Spleen (tissue), 11 donors: ENCODE data around the gene STAMBP. TPM values are rescaled to one million over a fixed set of nuclear protein-coding genes. Genes with fewer than 3 reads are reported as not detected.

ENCODE experiments used
- DNase-seq: peaks from one replicate; pipeline ENCODE4 v3.0.0-alpha.2; 2020
- H3K27ac ChIP-seq, 8 donors: fragments of 200-600 bp; sonication (generic) in 7 of 8; 1 replicate in 4 of 8; 2 replicates in 4 of 8; pipeline versions ENCODE4 v1.5.0 to v1.8.0; 2016 to 2021; ENCODE audit warnings: inconsistent platforms in 4 of 8, mild to moderate bottlenecking in 4 of 8, moderate library complexity in 1 of 8
- H3K27me3 ChIP-seq, 7 donors: fragments of 200-600 bp; sonication (generic) in 6 of 7; replicated peaks in 1 of 7; 1 replicate in 4 of 7; 2 replicates in 3 of 7; pipeline versions ENCODE4 v1.5.0 to v1.8.0; 2016 to 2021; ENCODE audit warnings: inconsistent platforms in 3 of 7, mild to moderate bottlenecking in 1 of 7
- H3K36me3 ChIP-seq, 6 donors: fragments of 200-600 bp; sonication (generic) in 5 of 6; 1 replicate in 4 of 6; 2 replicates in 2 of 6; pipeline versions ENCODE4 v1.5.0 to v1.8.0; 2016 to 2021; ENCODE audit warnings: inconsistent platforms in 2 of 6
- H3K4me1 ChIP-seq, 6 donors: fragments of 200-600 bp; sonication (generic) in 5 of 6; 1 replicate in 3 of 6; 2 replicates in 3 of 6; pipeline versions ENCODE4 v1.5.0 to v1.8.0; 2016 to 2021; ENCODE audit warnings: inconsistent platforms in 3 of 6
- H3K4me3 ChIP-seq, 8 donors: fragments of 200-600 bp; sonication (generic) in 7 of 8; 1 replicate in 4 of 8; 2 replicates in 4 of 8; pipeline versions ENCODE4 v1.5.0 to v1.8.0; 2016 to 2021; ENCODE audit warnings: inconsistent platforms in 4 of 8, mild to moderate bottlenecking in 4 of 8, moderate library complexity in 2 of 8
- H3K9me3 ChIP-seq, 8 donors: fragments of 200-600 bp; sonication (generic) in 7 of 8; 1 replicate in 4 of 8; 2 replicates in 4 of 8; pipeline versions ENCODE4 v1.5.0 to v1.8.0; 2016 to 2021; ENCODE audit warnings: inconsistent platforms in 4 of 8
- CTCF ChIP-seq, 11 experiments: fragments of 200-600 bp in 7 of 11; fragments of 450-650 bp in 4 of 11; sonication (generic) in 4 of 11; IDR thresholded peaks in 8 of 11; conservative IDR thresholded peaks in 3 of 11; 1 replicate in 7 of 11; 2 replicates in 4 of 11; pipeline versions ENCODE4 v1.4.0 to v1.8.0; 2016 to 2021; ENCODE audit warnings: antibody characterized with exemption in 11 of 11, inconsistent platforms in 4 of 11, mild to moderate bottlenecking in 1 of 11
- POLR2A ChIP-seq, 3 donors: fragments of 450-650 bp; IDR thresholded peaks; one replicate each; pipeline ENCODE4 v1.5.1; 2017; ENCODE audit warnings: antibody characterized with exemption in 3 of 3, mild to moderate bottlenecking in 1 of 3
- POLR2AphosphoS5 ChIP-seq, 3 donors: sonication (generic); formaldehyde crosslinking; IDR thresholded peaks; one replicate each; pipeline ENCODE4 v1.5.1; 2017; ENCODE audit warnings: antibody characterized with exemption in 3 of 3
- WGBS, 5 donors: extraction: QIAGEN DNeasy Blood & Tissue Kit in 3 of 5; methylation state at CpG; one replicate each; pipeline versions ENCODE4 v1.1.5 to v1.1.7; 2013 to 2018; 5-methylcytosine and 5-hydroxymethylcytosine counted together
- intact Hi-C: fragments of 100-400 bp; cut with DNase I; formaldehyde crosslinking; loops from one replicate; pipeline ENCODE4 v1.15.0; 2023; ENCODE audit warnings: low total_unique reads
- polyA plus RNA-seq, 3 donors: library from polyadenylated mRNA; stranded (reverse); fragments of 200-250 nt; gene quantifications; one replicate each; pipeline ENCODE4 v1.2.1, GENCODE V29; 2013
- total RNA-seq, 7 donors: library from RNA; depleted of rRNA in 3 of 7; stranded (reverse); fragments of >200 nt in 3 of 7; fragmentation: NEBNext Ultra II Directional in 4 of 7; extraction: Animal tissue kit (Norgen Biotek cat#: 25700) in 4 of 7; gene quantifications; one replicate each; pipeline versions ENCODE4 v1.1.0 to v1.2.1, GENCODE V29; 2016 to 2021
- donor health status: healthy with polysubstance abuse.
- donor health status: DM: no; HTN: no; CAD: no; lungs with moderate emphysema.
- donor health status: DM: no; HTN: no; CAD: no.
- donor health status: Bipolar disorder and iron deficiency.
- donor health status: healthy.
- donor health status: DM: no; HTN: no; CAD: no.
- donor health status: DM: yes; HTN: yes; CAD: no.

The STAMBP gene
- total and polyA plus RNA-seq, 10 donors = 19.5 to 35.1 (median 28.1) TPM

GRCh38 chr2:73851274-73851673 is 22.5 kb downstream of the STAMBP start:
- TF ChIP-seq POLR2AphosphoS5 (IDR thresholded peaks at IDR 0.05) (no peak), POLR2A (IDR thresholded peaks at IDR 0.05) (no peak), CTCF (IDR thresholded peaks at IDR 0.05 in 8 of 11, conservative IDR thresholded peaks at IDR 0.05 in 3 of 11) (no peak)
- no peak for DNase-seq
- Histone ChIP-seq H3K27me3 (no peaks in the 10 kb centered on the region), H3K4me1 (no peaks in the 10 kb centered on the region), H3K36me3 (peaks cover 5 to 100% (median 93%) of the 10 kb centered on the region in 6 donors), H3K27ac (no peak overlapping the region), H3K9me3 (no peaks in the 10 kb centered on the region), H3K4me3 (no peak overlapping the region)
- WGBS, 5 donors = 70 to 88% (median 83%) methylated on average over 3 of the region's 3 CpGs
- intact Hi-C loops = no loop called here

GRCh38 chr2:73852020-73852419 is 23.3 kb downstream of the STAMBP start:
- no peaks in the 10 kb centered on the region for H3K9me3 ChIP-seq
- intact Hi-C loops = no loop called here
- peaks cover 5 to 100% (median 93%) of the 10 kb centered on the region in 6 donors for H3K36me3 ChIP-seq
- TF ChIP-seq POLR2A (IDR thresholded peaks at IDR 0.05) = no peak
- no peak for TF ChIP-seq POLR2AphosphoS5 (IDR thresholded peaks at IDR 0.05)
- no peak for TF ChIP-seq CTCF (IDR thresholded peaks at IDR 0.05 in 8 of 11, conservative IDR thresholded peaks at IDR 0.05 in 3 of 11)
- H3K4me1 ChIP-seq = no peaks in the 10 kb centered on the region
- no peaks in the 10 kb centered on the region for H3K27me3 ChIP-seq
- H3K27ac ChIP-seq = no peak overlapping the region
- no peak for DNase-seq
- no peak overlapping the region for H3K4me3 ChIP-seq

- no peaks in the 10 kb centered on the region for H3K9me3 ChIP-seq
- no peaks in the 10 kb centered on the region for H3K4me1 ChIP-seq
- intact Hi-C loops = no loop called here
- H3K36me3 ChIP-seq = peaks cover 0 to 99% (median 79%) of the 10 kb centered on the region in 6 donors
- no peak for DNase-seq
- H3K4me3 ChIP-seq = no peak overlapping the region
- no peak overlapping the region for H3K27ac ChIP-seq
- TF ChIP-seq POLR2A (IDR thresholded peaks at IDR 0.05) (no peak), CTCF (IDR thresholded peaks at IDR 0.05 in 8 of 11, conservative IDR thresholded peaks at IDR 0.05 in 3 of 11) (no peak), POLR2AphosphoS5 (IDR thresholded peaks at IDR 0.05) (no peak)
- H3K27me3 ChIP-seq = no peaks in the 10 kb centered on the region
- 88 to 94% (median 94%) methylated on average over 2 of the region's 2 CpGs for WGBS, 5 donors
Observed at GRCh38 chr2:73855526-73855925, 26.8 kb downstream of the STAMBP start.

GRCh38 chr2:73856214-73856613 is 27.5 kb downstream of the STAMBP start:
- Histone ChIP-seq H3K4me3 (no peak overlapping the region), H3K27ac (no peak overlapping the region), H3K4me1 (no peaks in the 10 kb centered on the region), H3K9me3 (no peaks in the 10 kb centered on the region), H3K36me3 (peaks cover 0 to 99% (median 80%) of the 10 kb centered on the region in 6 donors), H3K27me3 (no peaks in the 10 kb centered on the region)
- no peak for DNase-seq
- no peak for TF ChIP-seq POLR2A (IDR thresholded peaks at IDR 0.05)
- TF ChIP-seq CTCF (IDR thresholded peaks at IDR 0.05 in 8 of 11, conservative IDR thresholded peaks at IDR 0.05 in 3 of 11) = no peak
- TF ChIP-seq POLR2AphosphoS5 (IDR thresholded peaks at IDR 0.05) = no peak
- intact Hi-C loops = no loop called here
